HUDEP-2 (cell line): Measurements from ENCODE around the gene PACSIN1.

Source experiments
- DNase-seq, 76 experiments: peaks; one replicate each; lab custom pipeline; 2025; ENCODE audit not compliant: unreplicated experiment in 76 of 76; lab: John Stamatoyannopoulos, UW

PACSIN1 gene

DNA sequence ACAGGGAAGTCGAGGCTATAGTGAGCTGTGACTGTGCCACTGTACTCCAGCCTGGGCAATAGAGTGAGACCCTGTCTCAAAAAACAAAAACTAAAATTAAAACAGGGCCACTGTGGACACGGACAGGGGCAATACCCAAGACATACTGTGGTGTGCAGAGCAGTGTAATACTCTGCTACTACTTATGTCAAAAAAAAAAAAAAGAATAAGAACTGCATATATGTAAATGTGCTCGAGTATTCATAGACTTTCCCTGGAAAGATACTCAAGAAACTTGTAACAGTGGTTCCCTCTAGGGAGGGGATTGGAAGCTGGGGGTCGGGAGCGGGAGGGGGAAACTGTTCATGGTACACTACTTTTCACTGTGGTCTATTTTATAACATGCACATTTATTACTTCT lies 74.3 kb downstream of the PACSIN1 start:
- DNase-seq, result no peak

DNA sequence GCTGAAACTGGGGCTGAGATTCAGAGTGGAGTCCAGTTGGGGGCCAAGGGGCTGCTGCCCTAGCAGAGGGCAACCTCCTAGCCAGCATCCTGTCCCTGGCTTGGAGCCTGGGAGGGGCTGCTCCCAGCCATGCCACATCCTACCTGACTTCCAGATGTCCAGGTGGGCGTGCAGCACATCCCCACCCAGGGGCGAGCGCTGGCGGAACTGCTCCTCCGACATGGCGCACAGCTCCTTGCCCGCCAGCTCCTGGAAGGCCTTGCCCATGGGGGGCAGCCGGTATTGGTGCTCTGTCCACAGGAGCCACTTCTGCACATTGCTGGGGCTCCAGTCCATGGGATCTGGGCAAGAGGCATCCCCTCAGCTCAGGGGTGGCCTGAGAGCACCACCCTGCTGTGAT lies 75.0 kb downstream of the PACSIN1 start:
- no peak for DNase-seq

GRCh38 chr6:34543421-34543820 lies 77.5 kb downstream of the PACSIN1 start:
- no peak for DNase-seq

DNA sequence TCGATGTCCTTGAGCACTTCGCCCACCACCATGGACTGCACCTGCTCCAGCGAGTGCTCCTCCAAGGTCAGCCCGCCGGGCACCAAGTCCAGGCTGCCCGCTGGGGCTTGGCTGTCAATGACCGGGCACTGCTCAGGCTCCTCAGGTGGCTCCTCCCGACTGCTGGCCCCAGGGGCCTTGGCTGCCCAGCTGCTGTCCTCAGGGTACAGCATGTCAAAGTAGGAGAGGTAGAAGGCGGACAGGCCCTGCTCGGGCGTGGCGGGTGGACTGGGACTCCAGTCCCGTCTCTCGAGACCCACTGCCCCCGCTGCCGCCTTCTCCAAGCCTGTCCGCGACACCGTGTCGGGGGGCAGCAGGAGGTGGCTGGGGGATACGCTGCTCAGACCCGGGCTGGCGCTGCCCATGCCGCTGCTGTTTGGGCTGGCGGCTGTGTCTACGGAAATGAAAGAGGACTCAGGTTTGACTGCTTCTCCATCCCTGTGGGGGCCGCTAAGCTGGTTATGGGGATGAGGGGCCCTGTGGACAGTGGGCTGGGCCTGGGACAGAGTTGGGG lies 78.3 kb downstream of the PACSIN1 start:
- no peak for DNase-seq

- peak in 73 of 76 experiments; percentile 42 to 91 (median 76) for DNase-seq
These were observed 79.0 kb downstream of the PACSIN1 start for GRCh38 chr6:34544776-34545471.

DNA sequence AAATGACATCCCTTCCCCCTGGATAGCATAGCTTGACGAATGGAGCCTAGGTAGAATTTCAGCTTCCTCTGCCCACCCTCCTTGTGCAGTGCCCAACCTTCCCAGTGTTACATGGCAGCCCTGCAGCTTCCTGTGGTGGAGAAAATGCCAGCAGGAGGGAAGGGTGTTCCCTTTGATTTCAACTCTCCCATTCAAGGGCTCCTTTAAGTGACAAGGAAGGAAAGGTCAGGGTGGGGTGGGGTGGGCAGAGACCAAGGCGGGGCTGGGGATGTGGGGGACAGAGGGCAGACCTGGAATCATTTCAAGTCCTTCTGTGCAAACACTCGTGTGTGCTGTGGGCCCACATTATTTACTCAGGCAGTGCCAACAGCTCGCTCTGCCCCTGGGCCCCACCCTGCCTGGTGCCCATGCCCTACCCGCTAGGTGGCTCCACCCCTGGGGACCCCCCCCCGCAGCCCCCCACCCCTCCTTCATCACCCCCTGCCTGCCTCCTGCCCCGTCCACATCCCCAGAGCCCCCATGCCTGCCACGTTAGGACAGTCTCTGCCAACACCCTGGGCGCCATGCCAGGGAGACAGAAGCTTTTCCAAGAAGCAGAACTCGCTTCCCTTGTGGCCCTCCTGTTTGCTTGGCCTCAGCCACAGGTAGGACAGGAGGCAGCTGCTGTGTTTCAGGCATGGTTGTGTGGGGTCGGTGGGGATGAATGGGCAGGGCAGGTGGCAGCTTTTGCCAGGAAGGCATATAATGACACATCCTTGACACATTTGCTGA lies 80.9 kb downstream of the PACSIN1 start:
- peak in 70 of 76 experiments; percentile 29 to 87 (median 71) for DNase-seq

DNA sequence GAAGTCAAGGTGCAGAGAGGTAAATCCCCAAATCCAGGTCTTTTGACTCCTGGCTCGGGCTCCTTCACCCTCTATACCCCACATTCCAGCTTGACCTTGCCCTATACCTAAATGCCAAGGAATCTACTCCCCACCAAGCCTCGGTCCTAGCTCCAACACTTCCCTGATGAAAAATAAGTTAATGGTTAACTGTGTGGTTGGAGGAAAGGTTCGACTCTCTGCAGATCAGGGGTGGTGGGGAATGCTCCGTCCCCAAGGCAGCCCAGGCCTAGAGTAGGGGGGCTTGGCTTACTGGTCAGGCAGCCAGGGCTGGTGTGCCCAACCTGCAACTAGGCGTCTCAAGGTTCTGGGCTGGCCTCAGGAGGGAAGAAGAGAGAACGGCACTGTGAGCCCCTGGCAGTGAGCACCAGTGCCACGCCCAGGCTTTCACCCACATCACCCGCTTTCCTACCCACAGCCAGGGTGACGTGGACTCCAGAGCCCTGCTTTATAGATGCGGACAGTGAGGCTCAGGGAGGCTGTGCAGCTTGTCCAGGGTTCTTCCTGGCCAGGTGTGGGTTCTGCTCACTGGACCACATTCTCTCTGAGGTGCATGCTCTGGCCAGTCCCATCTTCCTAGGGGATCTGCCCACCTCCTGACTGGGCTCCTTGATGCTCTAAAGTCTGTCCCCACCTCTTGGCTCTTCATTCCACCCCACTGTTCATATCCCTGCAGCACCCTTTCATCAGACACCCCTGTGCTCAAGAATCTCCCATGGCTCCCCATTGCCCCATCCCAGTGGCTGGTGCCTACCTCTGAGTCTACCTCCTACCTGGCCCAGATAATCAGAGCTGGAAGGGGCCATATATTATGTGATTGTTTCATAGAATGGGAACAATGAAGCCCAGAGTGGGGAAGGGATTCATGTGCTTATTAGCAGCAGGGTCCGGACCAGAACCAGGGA lies 82.1 kb downstream of the PACSIN1 start:
- DNase-seq, result peak in 3 of 76 experiments; percentile 19 to 24 (median 21)

DNA sequence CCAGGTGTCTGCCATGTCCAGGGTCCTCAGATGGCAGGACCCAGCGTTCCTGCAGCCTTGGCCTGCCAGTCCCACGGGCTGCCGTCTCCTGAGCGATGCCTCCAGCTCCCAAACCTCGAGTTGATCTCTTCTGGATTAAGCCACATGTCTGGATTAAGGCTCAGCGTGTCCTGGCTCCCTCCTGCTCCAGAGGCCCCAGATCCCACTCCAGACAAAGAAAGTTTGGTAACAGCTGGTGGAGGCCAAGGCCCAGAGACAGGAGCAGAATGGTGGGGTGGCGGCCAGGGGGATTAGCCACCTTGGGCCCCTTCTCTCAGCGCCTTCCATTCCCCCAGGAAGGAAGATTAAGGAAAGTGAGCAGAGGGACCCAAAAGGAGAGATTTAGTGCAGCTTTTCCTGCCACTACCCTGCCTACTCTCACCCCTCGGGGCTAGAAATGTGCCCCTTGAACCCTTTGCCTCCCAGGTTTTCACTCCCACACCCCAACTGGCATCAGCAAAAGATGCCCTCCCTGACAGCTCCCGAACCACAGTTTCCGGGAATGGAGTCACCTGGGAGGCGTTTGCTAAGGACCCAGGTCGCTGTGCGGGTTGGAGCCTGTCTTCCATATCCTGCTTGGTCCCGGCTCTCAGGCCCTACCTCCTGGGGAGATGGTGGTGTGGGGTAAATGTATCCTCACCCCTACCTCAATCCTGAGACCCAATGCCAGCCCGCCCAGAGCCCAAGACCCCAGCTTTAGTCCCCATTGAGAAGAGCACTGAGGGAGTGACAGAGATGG lies 83.3 kb downstream of the PACSIN1 start:
- DNase-seq, result no peak

GRCh38 chr6:34549804-34550202 lies 83.9 kb downstream of the PACSIN1 start:
- DNase-seq, result no peak

DNA sequence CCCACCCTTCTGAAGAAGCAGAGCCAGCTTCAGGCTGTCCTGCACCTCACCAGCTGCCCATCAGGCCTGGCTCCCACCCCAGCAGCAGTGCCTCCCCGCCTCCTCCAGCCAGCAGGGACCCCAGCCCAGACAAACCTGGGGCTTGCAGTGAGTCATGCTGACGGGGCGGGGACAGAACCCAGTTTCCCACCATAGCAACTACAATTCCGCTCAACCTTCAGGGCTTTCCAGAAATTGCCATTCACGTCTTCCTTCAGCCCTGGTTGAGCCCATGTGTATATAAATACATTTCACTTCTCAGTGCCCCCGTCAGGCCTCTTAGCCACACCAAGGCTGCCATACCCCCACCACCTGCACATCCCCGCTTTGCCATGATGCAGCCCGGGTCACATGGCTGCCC lies 85.8 kb downstream of the PACSIN1 start:
- DNase-seq, result no peak

- no peak for DNase-seq
These were observed 86.7 kb downstream of the PACSIN1 start for GRCh38 chr6:34552620-34553019.

DNA sequence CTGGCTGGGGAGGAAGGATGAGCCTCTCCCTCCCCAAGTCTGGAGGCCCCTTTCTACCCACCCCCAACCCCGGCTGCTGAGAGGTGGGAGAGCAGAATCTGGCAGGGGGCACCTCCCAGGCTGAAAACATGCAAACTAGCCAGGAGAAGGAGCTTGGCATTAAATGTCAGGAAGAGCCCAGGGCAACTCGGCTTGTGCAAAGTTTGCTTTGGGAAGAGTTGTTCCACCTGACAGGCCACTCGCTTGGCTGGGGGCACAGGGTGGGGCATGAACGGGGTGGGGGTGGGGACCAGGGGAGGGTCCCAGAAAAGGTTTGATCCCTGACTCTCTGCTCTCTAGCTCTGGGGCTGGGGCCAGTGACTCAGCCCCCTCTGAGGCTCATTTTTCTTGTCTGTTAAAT lies 87.3 kb downstream of the PACSIN1 start:
- no peak for DNase-seq

- DNase-seq, result peak in 2 of 76 experiments; percentile 22 to 35
These were observed 87.9 kb downstream of the PACSIN1 start for GRCh38 chr6:34553750-34554149.

DNA sequence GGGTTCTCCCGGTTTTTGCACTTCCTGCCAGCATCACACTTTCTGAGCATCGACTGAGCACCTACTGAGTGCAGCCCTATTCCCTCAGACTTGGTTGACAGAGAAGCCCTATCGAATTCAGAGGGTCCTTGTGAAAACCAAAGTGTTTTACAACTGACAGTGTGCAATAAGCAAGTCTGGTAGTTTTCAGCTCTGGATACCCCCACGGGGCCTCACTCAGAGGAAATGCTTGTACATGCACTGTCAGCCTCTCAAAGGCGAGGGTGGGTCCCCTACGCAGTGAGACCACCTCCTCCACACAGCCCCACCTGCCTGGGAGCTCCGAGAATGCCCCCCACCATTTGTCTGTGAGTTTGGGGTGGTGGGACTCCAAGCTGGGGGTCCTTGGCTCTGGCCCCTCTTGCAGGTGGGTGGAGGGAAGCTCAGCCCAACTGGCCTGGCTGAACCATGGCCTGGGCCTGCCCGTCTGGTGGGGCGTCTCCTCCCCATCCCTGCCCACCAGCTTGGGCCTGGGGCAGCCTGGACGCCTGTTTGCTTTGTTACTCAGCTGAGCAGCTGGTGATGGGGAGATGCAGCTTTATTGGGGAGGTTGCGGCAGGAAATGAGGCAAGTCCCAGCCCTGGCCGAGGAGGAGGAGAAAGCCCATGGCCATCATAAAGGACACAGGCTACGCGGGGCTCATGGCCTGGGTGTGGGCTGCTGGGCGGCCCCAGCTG lies 88.6 kb downstream of the PACSIN1 start:
- no peak for DNase-seq

GRCh38 chr6:34555007-34555322 lies 89.1 kb downstream of the PACSIN1 start:
- DNase-seq, result no peak

DNA sequence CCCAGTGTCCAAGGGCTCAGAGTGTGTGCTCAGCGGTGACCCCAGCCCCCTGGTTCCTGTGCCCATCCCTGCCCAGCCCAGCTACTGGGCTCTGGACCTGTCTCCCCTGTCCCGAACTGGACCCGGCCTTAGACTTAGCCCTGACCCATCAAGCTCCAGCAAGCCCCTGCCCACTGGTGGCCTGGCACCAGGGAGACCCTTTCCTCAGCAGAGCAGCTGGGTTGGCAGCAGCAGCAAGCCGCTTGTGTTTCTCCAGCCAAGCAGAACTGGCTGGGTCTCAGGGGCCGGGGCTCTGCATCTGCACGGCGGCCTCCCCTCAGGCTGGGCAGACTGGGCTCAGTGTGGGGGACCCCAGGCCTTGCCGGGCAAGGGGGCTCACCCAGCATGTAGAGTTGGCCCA lies 89.5 kb downstream of the PACSIN1 start:
- DNase-seq, result no peak

- DNase-seq, result no peak
These were observed 90.2 kb downstream of the PACSIN1 start, which contains the start of gene SPDEF for GRCh38 chr6:34556031-34556471. Gene SPDEF, minus strand, starts transcription at chr6:34556329. Its CDS starts 11,874 bp downstream, at chr6:34544455.

DNA sequence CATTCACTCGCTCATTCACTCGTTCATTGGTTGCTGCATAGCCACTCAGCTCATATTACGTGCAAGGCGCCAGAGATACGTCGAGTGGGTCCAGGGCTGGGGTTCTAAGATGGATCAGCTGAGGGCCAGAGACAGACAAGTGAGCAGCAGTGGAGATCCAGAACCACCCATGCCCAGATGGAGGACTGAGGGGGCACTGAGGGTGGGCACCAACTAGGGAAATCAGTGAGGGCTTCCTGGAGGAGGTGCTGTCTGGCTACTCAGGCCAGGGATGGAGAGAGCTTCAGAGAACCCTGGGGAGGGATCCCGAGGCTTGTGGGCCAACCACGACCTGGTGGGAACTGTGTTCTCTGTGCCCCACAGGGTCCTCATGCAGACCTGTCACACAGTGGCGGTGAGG lies 90.6 kb downstream of the PACSIN1 start:
- no peak for DNase-seq

DNA sequence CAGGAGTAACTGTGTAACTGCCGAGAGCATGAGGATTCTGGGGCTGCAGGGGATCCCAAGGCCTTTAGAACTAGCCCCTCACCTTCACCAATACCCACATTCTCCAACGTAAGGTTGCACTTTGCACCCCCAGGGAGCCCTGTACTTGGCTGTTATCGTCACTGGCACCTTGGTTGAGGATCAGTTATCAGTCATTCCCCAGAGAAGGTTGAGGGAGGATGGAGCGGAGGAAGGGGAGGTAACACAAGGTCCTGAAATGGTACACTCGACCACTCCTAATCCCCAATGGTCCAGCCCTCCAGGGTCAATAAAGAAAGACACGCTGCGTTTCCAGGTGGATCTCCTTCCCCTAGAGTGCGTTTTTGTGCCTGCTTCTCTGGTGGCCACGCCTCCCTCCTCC lies 91.4 kb downstream of the PACSIN1 start:
- DNase-seq, result peak in 14 of 76 experiments; percentile 10 to 53 (median 33)
